Fibroblast of peridontal ligament (primary cell): ENCODE results near the gene MYG1.
A peak's percentile ranks its signal among the peaks of the same experiment; 100 is the strongest.
"Not testable (repeated sequence)": the region's sequence is repeated elsewhere in the genome, so short reads cannot be mapped to it uniquely, and the experiment has no call there.

Experiments used
- DNase-seq: peaks from one replicate; pipeline ENCODE4 v3.0.0-alpha.2; 2010; ENCODE audit errors: extremely low read depth

The MYG1 gene

GRCh38 chr12:53286448-53286847 lies 13.0 kb upstream of the MYG1 start:
- DNase-seq = no peak

GRCh38 chr12:53287741-53288216 lies 11.7 kb upstream of the MYG1 start:
- DNase-seq = peak; percentile 77

- no peak for DNase-seq
These were observed 11.2 kb upstream of the MYG1 start for GRCh38 chr12:53288322-53288721.

GRCh38 chr12:53289891-53290290 lies 9.6 kb upstream of the MYG1 start:
- peak; percentile 15 for DNase-seq

DNA sequence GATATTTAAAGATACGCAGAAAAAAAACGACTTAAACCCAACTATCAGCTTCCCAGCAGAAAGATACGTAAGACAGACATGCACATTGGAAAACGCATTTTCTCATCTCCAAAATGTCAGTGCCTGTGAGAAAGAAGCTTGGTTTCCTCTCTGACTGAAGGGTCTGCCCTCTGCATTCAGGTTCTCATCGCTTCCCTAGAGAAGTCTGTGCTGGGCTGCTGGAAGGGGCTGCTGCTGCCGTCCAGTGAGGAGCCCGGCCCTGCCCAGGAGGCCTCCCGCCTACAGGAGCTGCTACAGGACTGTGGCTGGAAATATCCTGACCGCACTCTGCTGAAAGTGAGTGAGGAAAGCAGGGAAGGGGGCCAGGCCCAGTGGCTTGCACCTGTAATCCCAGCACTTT lies 8.8 kb upstream of the MYG1 start:
- DNase-seq = peak; percentile 47

DNA sequence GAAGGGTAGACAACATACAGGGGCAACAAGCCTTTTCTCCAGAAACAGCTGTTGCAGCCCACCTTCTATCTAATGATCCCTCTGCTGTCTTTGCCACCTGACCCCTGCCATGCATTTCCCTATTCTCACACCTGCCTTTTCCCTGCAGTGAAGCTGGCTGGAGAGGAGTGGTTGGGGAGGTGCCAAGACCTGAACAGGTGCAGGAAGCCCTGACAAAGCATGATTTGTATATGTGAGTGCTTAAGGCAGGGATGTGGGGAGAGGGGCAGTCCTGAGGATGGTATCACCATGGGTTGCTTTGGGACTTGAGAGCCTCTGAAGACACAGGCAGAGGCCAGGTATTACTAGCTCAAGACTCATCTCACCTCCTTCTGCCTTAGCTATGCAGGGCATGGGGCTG lies 7.1 kb upstream of the MYG1 start:
- no peak for DNase-seq

DNA sequence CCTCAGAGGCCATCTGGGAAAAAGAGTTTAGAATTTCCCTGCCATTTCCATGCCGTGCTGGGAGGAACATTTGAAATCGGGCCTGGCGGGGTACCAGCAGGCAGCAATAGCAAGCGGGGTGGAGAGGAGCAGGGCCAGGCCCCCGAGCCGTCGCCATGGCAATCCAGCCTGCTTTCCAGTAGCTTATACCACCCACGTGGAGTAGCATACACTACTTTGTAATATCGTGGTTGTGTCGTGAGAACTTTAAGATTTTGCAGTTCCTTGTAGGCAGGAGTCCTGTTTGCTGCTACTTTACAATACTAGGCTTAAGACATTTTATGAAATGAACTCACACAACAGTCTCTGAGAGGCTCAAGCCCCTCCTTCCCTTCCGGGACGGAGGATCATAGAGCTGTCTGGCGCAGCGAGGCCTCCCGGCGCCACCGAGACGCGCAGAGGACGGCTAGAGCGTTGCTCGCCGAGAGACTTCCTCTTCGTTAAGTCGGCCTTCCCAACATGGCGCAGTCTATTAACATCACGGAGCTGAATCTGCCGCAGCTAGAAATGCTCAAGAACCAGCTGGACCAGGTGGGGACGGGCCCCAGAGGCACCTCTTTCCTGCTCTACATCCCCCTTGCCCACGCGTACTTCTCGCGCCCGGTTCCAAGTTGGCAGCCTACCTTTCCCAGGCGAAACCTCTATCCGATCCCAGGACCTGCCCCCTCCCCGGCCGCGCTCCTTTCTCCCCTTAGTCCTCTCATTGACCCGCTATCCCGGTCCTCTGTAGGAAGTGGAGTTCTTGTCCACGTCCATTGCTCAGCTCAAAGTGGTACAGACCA lies 4.2 kb upstream of the MYG1 start, which contains the start of gene PFDN5:
Gene PFDN5, plus strand, starts transcription at position 473 of the 821 bp plus-strand sequence. Its CDS starts 26 bp downstream, at position 499.
- DNase-seq = peak; percentile 92

DNA sequence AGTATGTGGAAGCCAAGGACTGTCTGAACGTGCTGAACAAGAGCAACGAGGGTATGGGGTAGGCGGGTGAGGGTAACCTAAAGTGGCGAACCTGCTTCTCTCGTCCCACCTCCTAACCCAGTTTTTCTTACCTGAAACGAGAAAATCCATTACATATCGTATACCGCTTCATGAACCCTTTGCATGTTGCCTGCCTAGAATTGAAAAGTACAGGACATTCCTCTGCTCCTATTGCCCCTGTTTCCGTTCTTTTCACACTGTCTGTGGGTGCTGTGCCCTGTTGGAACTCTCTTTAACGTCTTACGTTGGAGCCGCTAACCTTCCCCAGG lies 3.6 kb upstream of the MYG1 start:
- DNase-seq = no peak

GRCh38 chr12:53297106-53297505 lies 2.4 kb upstream of the MYG1 start:
- not testable (repeated sequence) for DNase-seq

DNA sequence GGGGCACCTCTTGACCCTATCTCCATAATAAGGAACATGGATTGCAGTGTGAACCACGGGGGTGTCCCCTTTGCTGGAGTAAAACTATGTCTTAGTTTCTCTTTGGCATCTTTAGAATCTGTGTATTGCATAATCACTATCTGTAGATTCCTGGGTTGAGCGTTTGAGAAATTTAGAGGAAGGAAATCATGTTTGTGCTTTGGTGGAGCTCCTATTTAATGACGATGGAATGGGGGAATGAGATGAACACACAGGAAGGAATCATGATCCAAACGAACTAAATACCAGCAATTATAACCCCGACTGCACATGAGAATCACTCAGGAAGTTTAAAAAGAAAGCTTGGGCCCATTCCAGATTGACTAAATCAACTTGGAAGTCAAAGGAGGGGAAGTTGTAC lies 1.3 kb upstream of the MYG1 start:
- peak; percentile 97 for DNase-seq

GRCh38 chr12:53299101-53299453 lies 418 bp upstream of the MYG1 start:
- peak; percentile 83 for DNase-seq

- peak; percentile 57 for DNase-seq
These were observed 692 bp downstream of the MYG1 start for GRCh38 chr12:53300187-53300586.

- no peak for DNase-seq
These were observed 3.4 kb downstream of the MYG1 start for GRCh38 chr12:53302903-53303302.

GRCh38 chr12:53306826-53307225 lies 7.3 kb downstream of the MYG1 start:
- DNase-seq = no peak

DNA sequence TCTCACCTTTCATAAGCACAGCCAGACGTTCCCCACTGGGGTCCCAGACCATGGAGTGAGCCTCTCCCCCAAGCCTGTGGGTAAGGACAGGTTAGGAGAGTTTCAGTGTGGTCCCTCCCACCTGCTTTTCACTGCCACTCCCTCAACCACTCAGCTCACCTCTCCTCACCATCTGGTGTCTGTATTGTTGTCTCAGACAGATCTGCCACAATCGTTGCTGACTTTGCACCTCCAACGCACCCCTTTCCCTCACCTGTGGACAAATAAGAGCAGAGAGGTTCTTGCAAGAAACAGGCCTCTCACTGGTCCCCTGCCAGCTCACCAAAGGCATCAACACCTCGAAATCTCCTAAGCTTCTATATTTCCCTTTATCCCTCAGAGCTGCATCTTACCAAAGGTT lies 8.8 kb downstream of the MYG1 start:
- DNase-seq = no peak

DNA sequence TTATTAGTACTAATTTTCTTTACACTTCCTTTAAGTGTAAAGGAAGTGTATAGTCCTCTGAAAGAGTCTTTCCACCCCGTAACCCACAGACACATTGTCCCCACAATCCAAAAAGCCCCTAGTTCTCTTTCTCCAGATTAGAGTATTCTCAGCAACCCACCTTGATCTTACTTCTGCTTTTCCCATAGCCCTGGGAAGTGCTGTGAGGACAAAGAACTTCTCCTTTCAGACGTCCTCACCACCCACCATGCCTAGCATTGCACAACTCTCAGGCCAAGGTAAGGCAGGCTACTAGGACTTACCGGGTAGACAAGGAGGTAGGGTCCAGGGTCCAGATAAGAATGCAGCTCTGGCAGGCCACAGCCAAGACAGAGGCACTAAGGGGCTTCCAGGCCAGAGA lies 14.5 kb downstream of the MYG1 start:
- no peak for DNase-seq

- DNase-seq = peak; percentile 45
These were observed 21.1 kb downstream of the MYG1 start for GRCh38 chr12:53320352-53321195.

DNA sequence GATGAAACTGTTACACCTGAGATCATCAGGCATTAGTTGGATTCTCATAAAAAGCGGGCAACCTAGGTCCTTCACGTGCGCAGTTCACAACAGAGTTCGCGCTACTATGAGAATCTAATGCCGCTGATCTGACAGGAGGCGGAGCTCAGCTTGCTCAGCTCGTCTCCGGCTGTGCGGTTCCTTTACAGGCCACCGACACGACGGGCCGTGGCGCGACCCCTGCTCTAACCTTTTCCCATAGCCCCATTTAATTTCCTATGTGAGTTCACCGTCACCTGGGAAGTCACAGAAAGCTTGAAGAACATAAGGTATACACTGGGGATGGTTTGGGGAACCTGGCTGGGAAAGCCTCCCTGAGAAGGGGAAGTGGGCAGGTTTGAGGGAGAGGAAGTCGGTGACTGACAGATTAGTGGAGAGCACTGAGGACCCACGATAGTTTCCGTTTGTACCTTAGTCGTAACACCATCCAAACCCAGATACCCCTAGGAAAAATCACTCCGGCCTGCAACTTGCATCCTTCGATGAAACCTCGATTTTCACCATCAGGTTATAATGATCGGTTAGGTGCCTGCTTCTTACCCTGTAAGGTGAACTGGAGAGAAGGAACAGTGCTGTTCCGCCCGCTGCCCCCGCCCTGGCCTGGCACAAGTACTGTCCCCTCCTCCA lies 24.8 kb downstream of the MYG1 start:
- DNase-seq = no peak

DNA sequence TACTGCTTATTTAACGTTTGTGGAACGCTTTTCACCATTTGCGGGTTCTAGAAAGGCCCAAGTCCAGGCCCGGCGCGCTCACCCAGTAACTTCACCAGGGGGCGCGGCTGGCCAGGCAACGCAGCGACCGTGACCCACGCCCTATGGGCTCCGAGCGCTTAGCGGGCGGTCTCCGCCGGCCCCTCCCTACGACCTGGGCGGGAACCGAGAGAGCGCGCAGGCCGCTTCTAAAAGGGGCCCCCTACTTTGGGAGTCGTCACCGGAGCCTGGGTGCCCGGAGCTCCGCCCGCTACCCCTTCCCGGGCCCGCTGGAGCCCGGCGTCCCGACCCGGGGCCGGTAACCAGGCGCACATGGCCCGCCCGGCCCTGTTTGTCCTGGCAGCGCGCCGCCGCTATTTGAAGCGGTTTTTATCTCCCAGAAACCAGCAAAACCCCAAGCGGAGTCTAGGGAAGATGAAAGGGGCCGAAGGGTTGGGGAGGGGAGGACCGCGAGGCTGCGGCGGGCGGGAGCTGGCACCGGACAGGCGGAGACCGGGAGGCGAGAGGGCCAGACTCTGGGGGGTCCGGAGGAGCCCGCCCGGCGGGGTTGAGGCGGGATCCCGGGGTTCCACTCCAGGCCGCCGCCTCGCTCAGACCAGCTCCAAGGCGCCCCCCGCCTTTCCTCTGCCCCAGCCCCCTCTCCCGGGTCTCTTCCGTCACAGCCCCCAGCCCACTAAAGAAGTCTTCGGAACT lies 25.4 kb downstream of the MYG1 start:
- DNase-seq = peak; percentile 91

DNA sequence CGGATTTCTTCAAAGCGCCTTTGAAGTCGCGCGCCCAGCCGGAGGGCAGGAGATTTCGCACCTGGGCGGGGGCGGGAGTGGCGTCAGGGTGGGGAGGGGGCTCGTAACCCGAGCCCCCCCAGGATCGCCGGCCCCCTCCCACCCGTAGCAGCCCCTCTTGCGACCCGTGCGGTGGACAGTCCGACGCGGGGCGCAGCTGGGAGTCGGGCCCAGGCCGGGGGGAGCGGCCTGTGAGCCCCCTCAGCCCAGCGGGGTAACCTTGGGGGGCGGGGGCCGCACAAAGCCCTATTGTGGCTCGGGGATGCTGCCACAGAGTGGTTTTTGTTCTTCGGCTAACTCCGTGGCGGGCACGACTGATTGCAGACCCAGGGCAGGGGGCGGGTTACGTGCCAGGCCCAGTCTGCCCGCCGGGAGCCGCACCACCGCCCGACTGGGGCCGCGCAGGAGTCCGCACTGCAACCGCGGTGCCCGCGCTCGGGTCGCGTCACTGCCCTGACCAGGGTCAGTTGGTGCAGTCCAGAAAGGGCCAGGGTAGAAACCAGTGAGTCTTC lies 26.1 kb downstream of the MYG1 start:
- no peak for DNase-seq

DNA sequence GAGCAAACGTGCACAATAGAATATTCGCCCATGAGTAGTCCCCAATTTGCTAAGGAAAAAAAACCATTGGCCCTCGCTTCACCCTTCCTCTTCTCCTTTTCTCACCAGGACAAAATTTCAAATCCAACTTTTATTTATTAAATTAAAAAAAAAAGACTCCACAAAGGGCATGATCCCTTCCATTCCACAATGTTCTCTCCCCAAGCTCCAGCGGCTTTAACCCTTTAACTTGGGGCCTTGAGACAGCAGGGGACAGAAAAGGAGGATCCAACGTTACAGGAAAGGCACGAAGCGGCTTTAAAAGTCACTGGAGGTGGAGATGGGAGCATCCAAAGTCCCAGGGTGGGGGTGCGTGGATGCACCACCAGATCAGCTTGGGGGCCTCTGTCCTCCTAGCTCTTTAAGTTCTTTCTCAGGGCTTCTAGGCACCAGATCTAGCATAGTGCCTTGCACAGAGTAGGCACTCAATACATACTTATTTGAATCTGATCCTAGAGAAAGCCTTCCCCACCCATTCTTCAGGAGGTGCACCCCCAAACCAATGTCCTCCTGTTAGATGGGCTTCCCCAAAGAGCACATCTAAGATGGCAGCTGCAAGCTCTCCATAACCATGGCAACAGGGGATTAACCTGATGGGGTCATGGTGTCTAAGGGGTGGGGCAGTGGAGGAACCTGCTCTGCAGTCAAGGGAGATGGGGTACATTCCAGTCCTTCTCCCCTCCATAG lies 27.1 kb downstream of the MYG1 start:
- no peak for DNase-seq
